ENCODE data around the gene MUTYH. TPM values are rescaled to one million over a fixed set of nuclear protein-coding genes. Genes with fewer than 3 reads are reported as not detected.

MUTYH gene
- total and polyA plus RNA-seq, 9 donors: 10.6 to 38.8 (median 25.3) TPM

GRCh38 chr1:45335855-45336324 lies 4.3 kb downstream of the MUTYH start:
- 84 to 87% (median 86%) methylated on average over 4 of the region's 4 CpGs for WGBS, 3 donors
- Histone ChIP-seq H3K9me3 (no peaks in the 10 kb centered on the region), H3K27me3 (no peaks in the 10 kb centered on the region), H3K36me3 (no peaks in the 10 kb centered on the region), H3K27ac (no peak overlapping the region), H3K4me3 (no peak overlapping the region), H3K4me1 (ENCODE audit: insufficient read depth) (peaks cover 2% of the 10 kb centered on the region)
- intact Hi-C loops (cut with DNase I): no loop called here
- TF ChIP-seq EP300 (IDR thresholded peaks at IDR 0.05) (no peak), CTCF (IDR thresholded peaks at IDR 0.05) (no peak), POLR2A (IDR thresholded peaks at IDR 0.05) (no peak)
- DNase-seq: no peak

GRCh38 chr1:45334308-45335245 lies 5.7 kb downstream of the MUTYH start:
- Histone ChIP-seq H3K9me3 (no peaks in the 10 kb centered on the region), H3K27ac (no peak overlapping the region), H3K36me3 (no peaks in the 10 kb centered on the region), H3K4me1 (ENCODE audit: insufficient read depth) (no peaks in the 10 kb centered on the region), H3K27me3 (no peaks in the 10 kb centered on the region), H3K4me3 (no peak overlapping the region)
- 60 to 62% (median 61%) methylated on average over 9 of the region's 9 CpGs for WGBS, 3 donors
- TF ChIP-seq POLR2A (IDR thresholded peaks at IDR 0.05): no peak
- TF ChIP-seq CTCF (IDR thresholded peaks at IDR 0.05): no peak
- no peak for TF ChIP-seq EP300 (IDR thresholded peaks at IDR 0.05)
- no peak for DNase-seq
- intact Hi-C loops (cut with DNase I): no loop called here

GRCh38 chr1:45332346-45332720 lies 7.9 kb downstream of the MUTYH start:
- no peak for DNase-seq
- no peaks in the 10 kb centered on the region for H3K27me3 ChIP-seq
- intact Hi-C loops (cut with DNase I): no loop called here
- H3K4me3 ChIP-seq: no peak overlapping the region
- H3K27ac ChIP-seq: no peak overlapping the region
- TF ChIP-seq CTCF (IDR thresholded peaks at IDR 0.05) (no peak), EP300 (IDR thresholded peaks at IDR 0.05) (no peak), POLR2A (IDR thresholded peaks at IDR 0.05) (no peak)
- 93 to 96% (median 93%) methylated on average over 10 of the region's 10 CpGs for WGBS, 3 donors
- no peaks in the 10 kb centered on the region for H3K9me3 ChIP-seq
- H3K4me1 ChIP-seq (ENCODE audit: insufficient read depth): peaks cover 3% of the 10 kb centered on the region
- no peaks in the 10 kb centered on the region for H3K36me3 ChIP-seq

GRCh38 chr1:45331436-45332345 lies 8.5 kb downstream of the MUTYH start:
- Histone ChIP-seq H3K9me3 (no peaks in the 10 kb centered on the region), H3K4me1 (ENCODE audit: insufficient read depth) (peaks cover 4% of the 10 kb centered on the region), H3K36me3 (no peaks in the 10 kb centered on the region), H3K27ac (no peak overlapping the region), H3K27me3 (no peaks in the 10 kb centered on the region), H3K4me3 (no peak overlapping the region)
- no peak for TF ChIP-seq POLR2A (IDR thresholded peaks at IDR 0.05)
- TF ChIP-seq EP300 (IDR thresholded peaks at IDR 0.05): no peak
- no peak for TF ChIP-seq CTCF (IDR thresholded peaks at IDR 0.05)
- whole genome bisulfite sequencing, 3 donors: 93 to 95% (median 94%) methylated on average over 17 to 18 of the region's 18 CpGs
- no peak for DNase-seq
- intact Hi-C loops (cut with DNase I): no loop called here

All from ovary (tissue), 9 donors.